Measurements from ENCODE around the gene RNF166.
A peak's percentile ranks its signal among the peaks of the same experiment; 100 is the strongest.

Gene RNF166

DNA sequence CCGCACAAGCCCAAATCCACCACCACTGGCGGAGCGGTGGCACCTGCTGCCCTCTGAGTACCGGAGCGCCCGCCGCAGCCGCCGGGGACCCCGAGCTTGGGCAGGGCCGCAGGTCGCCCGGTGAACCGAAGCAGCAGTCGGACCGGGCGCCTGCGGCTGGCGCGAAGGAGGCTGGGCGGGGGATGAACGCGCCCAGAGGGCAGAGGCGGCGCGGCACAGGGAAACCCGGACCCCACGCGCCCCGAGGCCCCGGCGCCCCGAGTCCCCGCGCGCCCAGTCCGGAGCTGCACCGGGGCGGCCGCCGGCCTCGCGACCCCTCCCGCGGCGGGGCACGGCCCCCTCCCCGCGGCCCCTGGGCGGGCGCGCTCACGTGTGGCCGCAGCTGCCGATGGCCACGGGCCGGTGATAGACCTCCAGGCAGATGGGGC is 393 bp downstream of the RNF166 start:
- no peak for DNase-seq

DNA sequence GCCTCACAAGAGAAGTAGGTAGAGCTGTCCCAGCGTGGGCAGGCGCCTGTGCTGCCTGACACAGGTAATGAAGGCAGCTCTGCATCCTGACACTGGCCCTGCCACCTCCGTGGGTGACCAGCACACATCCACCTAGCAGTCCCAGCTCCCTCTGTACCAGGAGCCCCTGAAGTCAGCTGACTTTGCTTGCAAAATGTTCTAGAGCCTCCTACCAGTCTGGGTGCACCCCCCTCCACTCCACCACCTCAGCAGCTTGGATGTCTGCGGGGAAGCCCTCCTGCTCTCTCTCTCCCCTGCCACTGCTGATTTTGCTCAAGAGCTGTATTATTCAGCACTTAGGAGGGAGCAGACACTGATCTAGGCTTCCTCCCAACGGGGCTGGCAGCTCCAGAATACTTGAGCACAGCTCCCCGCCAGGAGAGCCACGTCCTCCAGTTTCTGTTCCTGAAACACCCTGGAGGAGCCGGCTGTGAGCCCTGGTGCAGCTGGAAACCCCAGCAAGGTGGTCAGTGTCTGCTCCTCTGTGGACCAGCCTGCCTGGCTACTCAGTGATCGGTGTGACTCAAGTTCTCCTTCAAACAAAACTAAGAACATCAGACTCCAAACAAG is 1.0 kb downstream of the RNF166 start:
- DNase-seq, result no peak

DNA sequence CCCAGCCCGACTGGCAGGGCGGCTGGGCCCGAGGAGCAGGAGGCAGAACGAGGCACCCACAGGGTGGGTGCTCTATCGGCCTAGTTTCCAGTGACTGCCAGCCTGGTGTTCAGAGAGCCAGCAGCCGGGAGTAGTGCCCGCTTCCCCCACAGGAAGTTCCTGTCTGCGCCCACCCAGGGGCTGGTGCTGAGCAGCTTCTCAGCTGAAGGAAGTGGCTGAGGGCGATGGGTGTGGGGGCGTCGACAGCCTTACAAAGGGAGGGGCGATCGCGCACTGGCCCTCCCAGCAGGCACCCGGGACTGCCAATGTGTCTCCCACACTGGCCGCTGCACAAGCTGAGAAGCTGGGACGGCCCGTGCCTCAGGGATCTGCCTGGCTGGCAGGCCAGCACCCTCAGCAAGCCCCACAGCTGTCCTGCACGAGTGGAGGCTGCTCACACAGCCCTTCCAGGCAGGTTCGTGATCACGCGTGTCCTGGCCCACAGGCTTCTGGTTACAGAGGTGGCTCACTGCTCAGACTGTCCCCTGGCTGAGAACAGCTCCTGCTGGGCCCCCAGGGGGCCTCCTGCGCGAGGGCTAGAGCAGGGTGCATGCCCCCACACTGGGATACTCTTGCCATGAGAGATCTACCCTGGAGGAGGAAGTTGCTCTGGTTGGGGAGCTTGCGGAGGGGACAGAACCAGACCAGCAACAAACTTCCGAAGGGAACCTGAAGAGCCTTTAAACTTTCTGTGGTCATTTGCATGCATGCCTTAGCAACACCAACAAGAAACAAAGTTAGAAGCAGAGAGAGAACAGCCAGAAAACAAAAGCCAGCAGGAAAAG is 2.5 kb downstream of the RNF166 start:
- DNase-seq, result no peak

DNA sequence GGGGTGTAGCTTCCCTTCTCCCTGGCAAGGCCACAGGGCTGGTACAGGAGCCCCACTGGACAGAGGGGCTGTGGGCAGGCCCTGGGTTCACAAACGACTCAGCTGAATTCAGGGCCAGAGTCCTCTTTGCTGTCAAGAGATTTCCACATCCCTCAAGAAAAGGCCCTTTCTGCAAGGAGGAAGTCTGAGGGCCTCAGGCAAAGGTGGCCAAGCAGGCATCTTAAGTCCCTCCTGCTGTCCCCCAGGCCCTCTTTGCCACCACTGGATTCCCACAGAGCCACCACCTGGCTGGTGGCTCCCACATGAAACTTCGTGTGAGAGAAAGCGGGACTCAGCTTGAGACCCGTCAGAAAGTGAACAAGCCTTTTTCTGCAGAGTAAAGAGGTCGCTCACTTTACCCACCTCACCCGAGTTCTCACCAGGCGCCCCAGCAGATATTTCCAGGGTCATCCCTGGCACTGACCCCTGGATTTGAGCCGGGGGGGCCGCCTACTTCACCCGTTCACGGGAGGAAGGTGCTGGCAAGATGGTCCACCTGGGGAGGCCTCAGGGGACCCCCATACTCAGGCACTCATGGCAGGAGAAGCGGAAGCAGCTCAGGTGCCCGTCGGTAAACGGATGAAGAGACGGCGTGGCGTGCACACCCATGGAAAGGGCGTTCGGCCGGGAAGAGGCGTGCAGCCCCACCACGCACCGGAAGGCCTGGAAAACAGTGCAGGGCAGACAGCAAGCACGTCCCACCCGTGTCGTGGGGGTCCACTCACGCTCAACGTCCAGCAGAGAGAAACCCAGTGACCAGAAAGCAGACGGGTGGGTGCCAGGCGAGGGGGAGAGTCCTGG is 3.6 kb downstream of the RNF166 start:
- no peak for DNase-seq

DNA sequence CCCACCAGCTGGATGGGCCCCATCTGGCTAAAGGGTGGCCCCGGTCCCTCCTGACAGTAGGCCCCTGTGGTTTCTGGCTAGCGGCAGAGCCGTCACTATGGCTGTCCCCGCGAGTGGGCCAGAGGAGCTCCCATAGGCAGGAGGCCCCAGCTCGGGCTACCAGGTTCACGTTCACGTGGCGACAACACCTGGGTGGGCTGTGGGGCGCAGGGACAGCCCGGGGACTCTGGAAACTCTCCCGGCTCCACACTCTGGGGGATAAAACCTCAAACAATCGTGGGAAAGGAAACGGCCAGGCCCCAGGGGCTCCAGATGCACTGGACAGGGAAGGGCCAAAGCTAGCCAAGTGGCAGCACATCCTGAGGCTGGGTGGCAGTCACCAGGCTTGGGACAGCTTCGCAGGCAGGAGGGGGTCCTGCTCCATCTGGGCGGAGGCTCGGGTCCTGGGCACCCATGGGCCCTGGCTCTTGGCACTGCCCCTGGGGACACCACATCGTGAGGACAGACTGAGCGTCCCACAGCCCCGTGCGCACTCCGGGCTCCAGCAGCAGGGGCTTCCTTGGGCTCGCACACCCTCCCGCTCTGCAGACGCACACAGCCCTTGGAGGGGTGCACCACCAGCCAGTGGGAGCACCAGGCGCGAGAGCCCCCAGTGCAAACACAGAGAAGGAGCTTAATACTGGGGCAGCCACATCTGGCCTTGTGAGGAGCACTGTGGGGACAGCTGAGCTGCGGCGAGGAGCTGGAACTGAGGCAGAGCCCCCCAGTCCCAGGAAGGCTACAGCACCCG is 4.4 kb downstream of the RNF166 start:
- no peak for DNase-seq

DNA sequence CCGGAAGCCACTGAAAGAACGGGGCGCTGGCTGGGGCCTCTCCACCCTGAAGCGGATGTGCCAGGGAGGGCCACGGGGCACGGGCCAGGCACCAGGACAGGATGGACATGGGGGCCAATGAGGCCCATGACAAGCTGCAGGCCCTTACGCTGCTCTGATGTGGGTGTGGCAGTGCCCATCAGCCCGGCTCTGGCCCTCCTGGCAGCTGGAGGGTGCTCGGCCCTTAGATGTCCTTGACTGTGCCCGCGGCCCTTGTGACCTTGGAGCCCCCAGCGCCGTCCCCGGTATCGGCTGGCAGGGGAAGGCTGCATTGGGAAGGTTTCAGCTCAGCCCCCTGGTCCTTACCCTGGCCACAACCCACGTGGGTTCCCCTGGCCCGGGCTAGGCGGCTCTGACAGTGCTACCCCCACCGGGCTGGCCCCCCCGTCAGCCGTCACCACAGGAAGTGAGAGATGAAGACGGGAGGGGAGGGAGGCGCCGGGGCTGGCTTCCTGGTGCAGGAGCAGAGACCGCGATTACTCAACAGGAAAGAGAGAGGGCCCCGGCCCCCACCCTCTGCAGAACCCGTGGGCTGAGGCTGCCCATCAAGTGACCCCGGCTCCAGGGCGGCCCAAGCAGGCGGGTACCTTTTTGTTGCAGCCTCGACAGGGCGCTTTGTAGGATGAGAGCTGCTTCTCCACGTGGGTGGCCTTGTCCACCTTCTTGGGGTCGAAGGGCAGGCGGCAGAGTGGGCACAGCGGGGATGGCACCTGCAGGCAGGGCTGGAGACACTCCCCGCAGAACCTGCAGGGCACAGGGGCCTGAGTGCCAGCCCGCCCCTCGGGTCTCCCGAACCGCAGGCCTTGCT is 5.3 kb downstream of the RNF166 start:
- peak; percentile 83 for DNase-seq

DNA sequence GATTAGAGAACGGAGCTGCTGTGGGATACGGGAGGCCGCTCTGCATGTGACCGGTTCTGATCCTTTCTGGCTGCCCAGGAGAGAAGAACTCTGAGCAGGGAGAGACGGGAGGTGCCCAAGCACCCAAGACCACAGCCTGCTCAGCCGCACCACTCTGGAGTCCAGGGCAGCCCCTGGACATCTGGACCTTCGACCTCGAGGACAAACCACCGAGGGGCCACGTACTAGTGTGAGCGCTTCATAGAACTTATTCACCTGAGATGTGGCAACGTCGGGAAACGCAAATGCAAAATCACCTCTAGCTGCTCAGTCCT is 5.9 kb downstream of the RNF166 start:
- DNase-seq, result no peak

DNA sequence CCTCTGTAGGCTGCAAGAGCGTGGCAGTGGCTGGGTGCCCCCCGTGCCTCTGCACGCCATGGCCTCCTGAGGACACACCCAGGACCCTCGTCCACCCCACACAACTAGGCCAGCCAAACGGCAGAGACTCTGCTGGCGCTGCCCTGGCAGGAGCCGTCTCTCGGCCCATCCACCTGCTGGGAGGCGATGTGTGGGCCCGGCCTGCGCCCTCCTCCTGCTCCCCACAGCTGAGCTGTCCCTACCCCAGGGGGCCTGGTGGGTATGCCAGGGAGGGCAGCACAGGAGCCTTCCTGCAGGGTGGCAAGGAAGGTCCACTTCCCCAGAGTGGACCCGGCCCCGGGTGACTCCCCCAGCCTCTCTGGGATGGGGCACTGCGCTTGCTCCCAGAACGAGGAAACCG is 7.0 kb downstream of the RNF166 start:
- no peak for DNase-seq

DNA sequence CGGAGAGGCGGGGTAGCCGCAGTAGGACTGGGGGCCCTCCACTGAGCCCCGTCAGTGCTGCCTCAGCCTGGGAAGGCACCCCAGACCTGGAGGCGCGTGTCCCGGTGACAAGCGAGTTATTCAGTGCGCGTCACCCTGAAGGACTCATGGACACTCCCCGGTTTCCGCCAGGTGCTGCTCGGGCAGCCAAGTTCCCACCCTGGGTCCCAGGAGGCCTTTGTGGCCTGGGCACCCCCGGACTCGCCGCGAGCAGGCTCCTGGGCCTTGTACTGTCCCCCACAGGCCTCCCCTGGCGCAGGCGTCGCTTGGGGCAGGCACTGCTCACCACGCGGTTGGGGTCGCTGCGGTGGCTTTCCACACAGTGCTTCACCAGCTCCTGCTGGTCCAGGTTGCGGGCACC is 7.6 kb downstream of the RNF166 start:
- no peak for DNase-seq

DNA sequence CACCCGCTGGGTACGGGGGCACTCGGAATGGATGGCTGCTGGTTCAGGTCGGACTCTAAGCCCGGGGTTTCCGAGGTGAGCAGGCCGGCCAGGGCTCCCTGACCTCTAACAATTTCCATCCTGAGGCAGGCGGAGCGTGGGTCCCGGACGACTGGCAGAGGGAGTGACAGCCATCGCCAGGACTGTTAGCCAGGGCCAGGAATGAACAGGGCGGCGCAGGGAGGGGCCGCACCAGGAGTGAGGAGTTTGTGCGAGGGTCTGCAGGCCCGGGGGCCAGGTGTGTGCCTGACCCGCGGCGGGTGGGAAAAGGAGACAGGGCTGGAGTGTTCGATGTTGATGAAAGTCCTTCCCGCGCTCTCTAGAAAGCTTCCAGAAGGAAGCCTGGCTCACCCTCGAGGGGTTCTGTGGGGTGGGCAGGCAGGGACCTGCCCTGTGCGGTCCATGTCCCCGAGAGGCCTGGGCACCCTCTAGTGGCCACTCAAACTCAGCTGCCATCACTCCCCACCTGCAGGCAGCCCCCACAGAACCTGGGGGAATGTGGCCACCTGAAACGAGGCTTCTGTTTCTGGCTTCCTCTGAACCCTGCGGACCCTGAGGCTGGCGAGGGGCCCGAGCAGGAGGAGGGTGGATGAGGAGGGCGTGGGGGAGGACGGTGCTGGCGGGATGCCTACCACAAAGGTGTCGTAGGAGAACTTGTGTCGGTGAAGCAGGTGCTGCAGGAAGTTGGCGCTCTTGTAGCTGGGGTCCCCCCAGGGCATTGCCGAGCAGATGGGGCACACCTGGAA is 8.2 kb downstream of the RNF166 start:
- no peak for DNase-seq

DNA sequence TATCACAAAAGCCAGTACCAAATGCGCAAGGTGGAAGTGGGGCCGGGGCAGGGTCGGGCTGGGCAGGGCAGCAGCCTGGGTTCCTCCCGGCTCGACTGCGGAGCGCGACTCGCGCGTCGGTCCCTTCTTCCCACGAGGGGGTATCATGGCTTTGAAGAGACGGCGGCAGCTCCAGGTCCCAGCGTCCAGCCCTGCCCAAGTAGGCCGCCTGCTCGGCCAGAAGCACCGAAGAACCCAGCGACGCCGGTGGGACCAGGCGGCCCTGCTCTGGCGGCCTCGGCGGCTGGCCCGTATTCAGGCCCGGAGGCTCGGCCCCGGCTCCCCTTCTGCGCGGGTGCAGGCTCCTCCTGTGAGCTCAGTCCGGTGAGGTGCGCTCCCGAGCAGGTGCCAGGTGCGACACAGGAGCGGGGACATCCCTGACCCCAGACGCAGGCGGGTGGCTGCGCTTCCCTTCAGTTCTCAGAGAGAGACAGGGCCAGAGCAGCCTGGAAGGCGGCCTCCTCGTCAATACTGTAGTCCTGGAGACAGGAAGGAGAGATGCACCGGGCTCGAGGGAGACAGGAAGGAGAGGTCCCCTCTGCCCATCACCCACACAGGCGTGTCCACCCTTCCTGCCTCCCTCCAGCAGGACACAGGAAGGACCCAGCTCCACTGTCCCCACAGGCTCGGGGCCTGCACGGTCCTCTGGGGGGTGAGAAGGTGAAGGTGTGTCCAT is 8.9 kb downstream of the RNF166 start:
- no peak for DNase-seq

DNA sequence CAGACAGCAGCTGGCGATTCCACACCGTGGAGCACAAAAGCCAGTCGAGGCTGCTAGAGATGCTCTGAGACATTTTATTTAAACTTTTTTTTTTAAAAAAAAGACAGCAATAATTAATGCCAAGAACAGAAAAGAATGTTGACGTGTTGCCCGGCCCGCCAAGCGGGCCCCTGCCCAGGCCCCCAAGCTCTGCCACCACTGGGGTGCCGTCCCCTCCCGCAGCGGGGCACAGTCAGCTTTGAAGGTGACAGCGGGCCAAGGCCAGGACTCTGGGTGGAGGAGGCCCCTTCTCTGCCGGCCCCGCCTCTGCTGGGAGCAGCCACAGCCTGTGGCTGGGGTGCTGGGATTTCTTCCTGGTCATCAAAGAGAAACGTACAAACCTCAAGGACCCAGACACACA is 9.8 kb downstream of the RNF166 start:
- no peak for DNase-seq

DNA sequence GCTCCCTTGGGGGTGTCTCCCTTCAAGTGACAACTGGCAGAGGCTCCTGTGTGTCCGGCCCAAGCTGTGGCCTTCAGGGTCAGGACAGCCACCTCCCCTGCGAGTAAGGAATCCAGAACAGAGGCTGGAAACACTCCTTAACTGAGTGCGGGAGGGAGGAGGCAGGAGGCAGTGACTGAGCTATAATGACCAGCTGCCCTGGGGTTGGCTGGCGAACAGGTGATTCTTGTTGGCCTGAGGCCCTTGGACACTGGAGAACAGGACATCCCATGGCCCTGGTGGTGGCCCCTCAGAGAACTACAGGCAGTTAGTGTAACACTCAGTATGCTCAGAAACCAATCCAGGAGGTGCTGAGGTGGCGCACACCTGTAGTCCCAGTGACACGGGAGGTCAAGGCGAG is 10.5 kb downstream of the RNF166 start:
- no peak for DNase-seq

DNA sequence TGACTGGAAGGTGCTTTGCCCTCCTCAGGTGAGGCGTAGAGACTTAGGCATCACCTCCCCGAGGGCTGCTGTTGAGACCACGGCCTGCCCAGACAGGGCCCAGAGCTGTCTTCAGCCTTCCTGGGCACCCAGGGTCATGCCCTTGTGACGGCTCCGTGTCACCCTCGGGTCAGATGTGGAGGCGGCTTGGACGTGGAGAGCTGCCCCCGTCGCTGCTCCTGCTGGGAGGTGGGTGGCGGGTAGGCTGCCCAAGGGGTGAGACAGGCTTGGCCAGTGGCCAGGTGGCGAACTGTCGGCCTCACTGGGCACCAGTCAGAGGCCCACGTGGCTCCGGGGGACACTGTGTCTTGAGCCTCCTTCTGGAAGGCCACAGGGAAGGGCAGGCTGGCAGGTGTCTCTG is 11.0 kb downstream of the RNF166 start:
- no peak for DNase-seq

DNA sequence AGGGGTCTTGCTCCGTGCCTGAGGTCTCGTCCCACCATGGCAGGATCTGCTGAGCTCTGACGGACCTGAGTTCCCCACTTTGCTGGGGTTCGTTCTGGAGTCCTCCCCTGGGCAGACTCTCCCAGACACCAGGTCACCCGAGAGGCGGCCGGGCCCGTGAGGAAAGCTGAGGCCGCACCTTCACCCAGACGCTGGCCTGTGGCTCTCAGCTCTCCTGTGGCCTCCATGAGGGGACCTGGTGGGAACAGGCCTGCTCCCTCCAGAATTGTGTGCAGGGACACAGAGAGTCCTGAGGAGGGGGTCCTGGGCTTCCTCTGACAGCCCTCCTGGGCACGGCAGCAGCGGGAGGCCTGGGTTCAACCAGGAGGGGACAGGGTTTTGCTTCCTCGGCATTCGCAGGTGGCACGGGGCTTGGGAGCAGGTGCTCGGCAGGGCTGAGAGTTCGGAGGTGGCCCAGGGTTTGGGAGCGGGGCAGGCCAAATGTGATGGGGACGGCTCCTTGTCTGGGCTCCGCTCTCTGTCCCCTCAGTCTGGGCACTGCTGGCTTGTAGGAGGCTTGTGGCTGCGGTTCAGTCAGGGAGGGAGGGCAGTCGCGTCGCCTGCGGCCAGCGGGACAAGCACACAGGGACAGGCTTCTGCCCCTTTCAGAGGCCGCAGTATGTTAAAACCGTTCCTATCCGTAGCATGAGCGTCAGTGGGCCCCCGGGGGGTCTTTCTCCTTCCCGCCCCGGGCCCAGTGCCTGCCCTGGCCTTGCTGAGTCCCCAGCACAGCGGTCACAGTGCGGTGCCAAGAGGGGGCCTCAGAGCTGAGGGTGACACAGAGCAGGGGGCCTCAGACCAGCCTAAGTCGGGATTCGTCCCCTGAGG is 11.8 kb downstream of the RNF166 start:
- DNase-seq, result no peak

DNA sequence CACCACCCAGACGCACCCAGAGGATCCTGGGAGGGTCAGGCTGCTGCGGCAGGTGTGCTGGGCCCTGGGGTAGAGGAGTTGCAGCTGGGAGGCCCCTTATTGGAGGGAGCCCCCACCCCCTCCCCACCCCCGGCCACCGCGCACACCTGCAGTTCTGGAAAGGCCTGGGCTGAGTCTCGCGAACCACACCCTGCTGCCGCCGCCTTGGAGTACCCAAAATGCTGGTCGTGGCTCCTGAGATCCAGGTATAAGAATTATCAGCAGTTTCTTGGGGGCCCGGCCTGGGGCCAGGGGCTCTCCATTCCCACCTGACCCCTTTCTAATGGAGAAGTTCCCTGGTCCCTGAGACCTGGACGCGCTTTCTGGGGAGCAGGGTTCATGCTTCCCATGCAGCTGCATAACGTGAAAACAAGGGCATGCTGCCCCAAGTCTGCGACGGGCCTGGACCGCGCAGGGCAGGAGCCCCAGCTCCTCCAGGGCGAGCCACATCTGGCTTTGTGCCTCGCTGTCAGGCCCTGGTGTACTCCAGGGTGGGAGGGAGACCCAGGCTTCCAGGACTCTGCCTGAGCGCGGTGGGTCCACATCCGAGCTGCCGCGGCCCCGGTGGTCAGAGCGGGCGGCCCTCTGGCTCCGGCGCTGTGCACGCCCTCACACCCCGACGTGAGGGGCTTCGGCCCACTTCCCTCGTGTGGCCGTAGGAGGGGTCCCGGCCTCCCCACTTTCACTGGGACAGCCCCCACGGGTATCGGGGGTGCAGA is 12.6 kb downstream of the RNF166 start:
- DNase-seq, result no peak

DNA sequence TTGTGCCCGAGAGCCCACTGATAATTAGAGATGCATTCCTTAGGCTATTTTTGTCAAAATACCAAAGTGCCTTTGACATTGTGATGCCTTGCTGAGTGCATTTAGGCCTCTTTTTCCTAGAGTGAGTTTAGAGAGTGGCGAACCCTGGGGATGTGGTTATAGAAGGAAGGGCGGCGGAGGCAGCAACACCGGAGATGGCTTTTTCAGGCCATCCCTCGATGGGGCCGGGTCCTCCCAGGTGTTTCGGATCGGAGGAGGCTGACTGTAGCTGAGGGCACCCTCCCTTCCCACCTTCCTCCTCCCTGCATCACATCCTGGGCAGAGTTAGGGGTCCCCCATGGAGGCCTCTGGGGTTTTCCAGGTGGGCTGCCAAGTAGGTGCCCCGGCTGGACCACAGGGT is 13.3 kb downstream of the RNF166 start:
- DNase-seq, result no peak

DNA sequence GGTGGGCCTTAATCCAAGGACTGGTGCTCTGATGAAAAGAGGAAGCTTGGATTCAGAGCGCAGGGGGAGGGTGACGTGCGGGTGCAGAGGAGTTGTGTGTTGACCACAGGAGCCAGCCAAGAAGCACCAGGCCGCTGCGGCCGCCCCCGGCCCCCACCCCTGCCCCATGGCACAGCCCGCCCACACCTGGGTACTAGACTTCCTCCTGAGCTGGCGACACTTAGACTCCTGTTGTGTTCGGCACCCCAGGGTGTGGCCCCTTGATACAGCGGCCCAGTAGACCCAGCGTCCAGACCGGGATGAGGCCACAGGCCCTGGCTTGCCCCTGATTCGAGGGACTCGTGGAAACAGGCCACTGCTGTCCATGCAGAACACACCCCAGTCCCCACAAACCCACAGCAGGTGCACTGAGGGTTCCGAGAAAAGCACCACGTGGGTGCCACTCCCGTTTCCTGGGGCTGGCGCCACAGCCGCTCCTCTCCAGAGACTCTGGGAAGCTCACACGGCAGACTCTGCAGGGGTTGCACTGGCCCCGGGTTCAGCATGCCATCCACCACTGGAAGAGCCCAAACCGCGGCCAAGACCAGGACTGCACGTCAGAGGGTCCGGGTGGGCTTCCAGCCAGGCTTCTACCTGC is 14.2 kb downstream of the RNF166 start:
- DNase-seq, result no peak

All from fibroblast of skin of right biceps (primary cell).